WTC11 (cell line): Measurements from ENCODE around the gene SEMA3F. TPM values are rescaled to one million over a fixed set of nuclear protein-coding genes. Genes with fewer than 3 reads are reported as not detected.

Experiments used
- ATAC-seq: fragments of 200-7000 bp; cut with Tn5 transposase; 2 replicates; pipeline ENCODE4 v1.10.0; 2021; ENCODE audit warnings: mild to moderate bottlenecking, moderate library complexity
- CTCF ChIA-PET: fragments of 300-600 bp; sonication (Branson Sonifier 250); formaldehyde crosslinking; loops from one replicate; lab custom pipeline; 2021; ENCODE audit warnings: antibody characterized with exemption; lab: Charles Lee
- POLR2A ChIA-PET: fragments of 350-600 bp; sonication (Branson Sonifier 250); formaldehyde crosslinking; loops from one replicate; lab custom pipeline; 2021; ENCODE audit warnings: antibody characterized with exemption; lab: Charles Lee
- DNase-seq: peaks from one replicate; pipeline ENCODE4 v3.0.0; 2021; ENCODE audit warnings: low spot score
- H3K27ac Mint-ChIP-seq: 2 replicates; pipeline ENCODE4 v1.8.0; 2021; ENCODE audit warnings: mixed read lengths
- H3K27me3 Mint-ChIP-seq: 2 replicates; pipeline ENCODE4 v1.8.0; 2021; ENCODE audit warnings: low read depth, mild to moderate bottlenecking, moderate library complexity, mixed read lengths
- H3K36me3 Mint-ChIP-seq: 2 replicates; pipeline ENCODE4 v1.8.0; 2021; ENCODE audit warnings: mixed read lengths
- H3K4me1 Mint-ChIP-seq: 2 replicates; pipeline ENCODE4 v1.8.0; 2022; ENCODE audit warnings: mixed read lengths
- H3K4me3 Mint-ChIP-seq: 2 replicates; pipeline ENCODE4 v1.8.0; 2021; ENCODE audit warnings: mild to moderate bottlenecking, moderate library complexity, mixed read lengths
- H3K9me3 Mint-ChIP-seq: 2 replicates; pipeline ENCODE4 v1.8.0; 2021; ENCODE audit warnings: mixed read lengths
- ARID4B ChIP-seq: sonication (generic); formaldehyde crosslinking; IDR thresholded peaks from 2 replicates; pipeline ENCODE4 v1.8.0; 2023; ENCODE audit warnings: missing genetic modification reagents, mild to moderate bottlenecking, borderline replicate concordance
- ATF6 ChIP-seq: sonication (generic); formaldehyde crosslinking; IDR thresholded peaks from 2 replicates; pipeline ENCODE4 v1.8.1; 2023; ENCODE audit warnings: mild to moderate bottlenecking, missing genetic modification reagents
- CREB1 ChIP-seq: sonication (generic); formaldehyde crosslinking; IDR thresholded peaks from 2 replicates; pipeline ENCODE4 v1.8.0; 2023; ENCODE audit warnings: mild to moderate bottlenecking, missing genetic modification reagents
- FOXP4 ChIP-seq: sonication (generic); formaldehyde crosslinking; IDR thresholded peaks from 2 replicates; pipeline ENCODE4 v1.8.0; 2022; ENCODE audit warnings: mild to moderate bottlenecking, missing genetic modification reagents
- GABPB1 ChIP-seq: sonication (generic); formaldehyde crosslinking; IDR thresholded peaks from 2 replicates; pipeline ENCODE4 v1.8.1; 2023; ENCODE audit warnings: mild to moderate bottlenecking, missing genetic modification reagents
- NFATC4 ChIP-seq: fragments of 250-450 bp; sonication (Bioruptor Pico); IDR thresholded peaks from 2 replicates; pipeline ENCODE4 v1.9.0; 2021; ENCODE audit warnings: mild to moderate bottlenecking
- NR1H2 ChIP-seq: sonication (generic); formaldehyde crosslinking; IDR thresholded peaks from 2 replicates; pipeline ENCODE4 v1.9.0; 2021; ENCODE audit warnings: mild to moderate bottlenecking, moderate library complexity, missing genetic modification reagents
- PRDM15 ChIP-seq: sonication (generic); formaldehyde crosslinking; IDR thresholded peaks from 2 replicates; pipeline ENCODE4 v1.8.0; 2022; ENCODE audit warnings: missing genetic modification reagents
- PREB ChIP-seq: sonication (generic); formaldehyde crosslinking; IDR thresholded peaks from 2 replicates; pipeline ENCODE4 v1.8.1; 2022; ENCODE audit warnings: mild to moderate bottlenecking, missing genetic modification reagents, moderate library complexity, borderline replicate concordance
- STAT6 ChIP-seq: sonication (generic); formaldehyde crosslinking; conservative IDR thresholded peaks from 2 replicates; pipeline ENCODE4 v1.8.1; 2023; ENCODE audit warnings: mild to moderate bottlenecking, low read depth, missing genetic modification reagents, moderate library complexity
- TEAD4 ChIP-seq: sonication (generic); formaldehyde crosslinking; IDR thresholded peaks from 2 replicates; pipeline ENCODE4 v1.8.0; 2022; ENCODE audit warnings: mild to moderate bottlenecking, missing genetic modification reagents
- ZNF423 ChIP-seq: fragments of 250-450 bp; sonication (Bioruptor Pico); IDR thresholded peaks from 2 replicates; pipeline ENCODE4 v2.1.2; 2022; ENCODE audit warnings: mild to moderate bottlenecking, moderate library complexity
- ZNF512 ChIP-seq: sonication (generic); formaldehyde crosslinking; IDR thresholded peaks from 2 replicates; pipeline ENCODE4 v1.8.1; 2022; ENCODE audit warnings: missing genetic modification reagents, borderline replicate concordance
- total RNA-seq: library from RNA; stranded (reverse); gene quantifications from 3 replicates; pipeline ENCODE4 v1.2.3, GENCODE V29; 2021

Gene SEMA3F
- total RNA-seq, 1 experiment from 2014 or later = 49.0 TPM

- no peak overlapping the region for H3K27ac Mint-ChIP-seq
- ATAC-seq = no peak
- H3K9me3 Mint-ChIP-seq = no peaks in the 10 kb centered on the region
- CTCF ChIA-PET = interaction anchor here (0.5 to 1.9 kb wide), 5 partner anchors 18 to 75 kb away, joined by 3 to 6 read pairs (median 3); no protein-coding TSS in a partner anchor
- POLR2A ChIA-PET = no interaction called here
- no peak for TF ChIP-seq NFATC4 (CRISPR knock-in tag)
- peak; percentile 87 for TF ChIP-seq GABPB1 (CRISPR knock-in tag)
- H3K4me3 Mint-ChIP-seq = no peak overlapping the region
- peaks cover 19% of the 10 kb centered on the region for H3K36me3 Mint-ChIP-seq
- H3K27me3 Mint-ChIP-seq = no peaks in the 10 kb centered on the region
- H3K4me1 Mint-ChIP-seq = peaks cover 24% of the 10 kb centered on the region
- DNase-seq = no peak
Observed at GRCh38 chr3:50171540-50172301, 16.6 kb downstream of the SEMA3F start.

GRCh38 chr3:50172626-50173220 is 17.6 kb downstream of the SEMA3F start:
- Mint-ChIP-seq H3K4me1 (peaks cover 17% of the 10 kb centered on the region), H3K9me3 (no peaks in the 10 kb centered on the region), H3K27me3 (no peaks in the 10 kb centered on the region), H3K27ac (no peak overlapping the region), H3K36me3 (peaks cover 26% of the 10 kb centered on the region), H3K4me3 (no peak overlapping the region)
- ATAC-seq (no peak), DNase-seq (no peak)
- ChIA-PET CTCF (interaction anchor here (0.5 to 1.9 kb wide), 7 partner anchors 16 to 114 kb away, joined by 3 to 6 read pairs (median 3); no protein-coding TSS in a partner anchor), POLR2A (interaction anchor here (1.0 to 1.3 kb wide), 2 partner anchors 10 to 16 kb away, joined by 3 to 6 read pairs; no protein-coding TSS in a partner anchor)
- TF ChIP-seq ATF6 = no peak
- TF ChIP-seq ZNF512 (CRISPR knock-in tag) = no peak
- no peak for TF ChIP-seq PREB (CRISPR knock-in tag)
- TF ChIP-seq ARID4B (CRISPR knock-in tag) = no peak
- no peak for TF ChIP-seq FOXP4 (CRISPR knock-in tag)
- TF ChIP-seq CREB1 (CRISPR knock-in tag) = no peak
- no peak for TF ChIP-seq STAT6 (CRISPR knock-in tag)
- TF ChIP-seq ZNF423 = no peak
- no peak for TF ChIP-seq PRDM15
- no peak for TF ChIP-seq NR1H2
- TF ChIP-seq TEAD4 (CRISPR knock-in tag) = no peak
